Ovary (tissue), 3 donors: ENCODE data around the gene DHRS1.

ENCODE experiments used
- CTCF ChIP-seq, 3 donors: fragments of 450-650 bp in 2 of 3; fragments of 200-600 bp in 1 of 3; IDR thresholded peaks; one replicate each; pipeline versions ENCODE4 v1.5.1 to v1.8.0; 2016 to 2022; ENCODE audit warnings: antibody characterized with exemption in 3 of 3, mild to moderate bottlenecking in 1 of 3
- POLR2A ChIP-seq: fragments of 450-650 bp; IDR thresholded peaks from one replicate; pipeline ENCODE4 v1.6.1; 2017; ENCODE audit warnings: antibody characterized with exemption, mild to moderate bottlenecking, moderate library complexity
- donor health status: DM: no; HTN: no; CAD: no.

DNA sequence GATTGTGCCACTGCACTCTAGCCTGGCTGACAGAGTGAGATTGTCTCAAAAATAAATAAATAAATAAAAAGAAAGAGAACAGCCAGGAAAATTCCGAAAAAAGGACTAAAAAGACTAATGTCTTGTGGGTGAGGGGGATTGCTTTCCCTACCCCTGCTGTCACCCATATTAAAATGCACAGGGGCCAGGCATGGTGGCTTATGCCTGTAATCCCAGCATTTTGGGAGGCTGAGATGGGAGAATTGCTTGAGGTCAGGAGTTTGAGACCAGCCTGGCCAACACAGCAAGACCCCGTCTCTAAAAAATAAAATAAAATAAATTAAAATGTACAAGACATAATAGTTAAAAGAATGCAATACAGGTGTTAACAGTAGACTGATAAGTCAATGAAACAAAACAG is 6.1 kb downstream of the DHRS1 start:
- TF ChIP-seq CTCF (IDR thresholded peaks at IDR 0.05) (no peak), POLR2A (no peak)
